Lower leg skin (tissue), 4 donors: ENCODE data around the gene CXCR3. TPM values are rescaled to one million over a fixed set of nuclear protein-coding genes. Genes with fewer than 3 reads are reported as not detected.

Experiments used
- DNase-seq, 2 donors: peaks; one replicate each; pipeline ENCODE4 v3.0.0-alpha.2; 2019; ENCODE audit warnings: low spot score in 2 of 2
- H3K4me3 ChIP-seq: fragments of 200-600 bp; sonication (generic); 2 replicates; pipeline ENCODE4 v1.5.1; 2017; ENCODE audit warnings: mild to moderate bottlenecking, low read depth; ENCODE audit not compliant: poor library complexity, severe bottlenecking
- CTCF ChIP-seq, 3 donors: fragments of 450-650 bp; IDR thresholded peaks; one replicate each; pipeline ENCODE4 v1.5.1; 2016; ENCODE audit warnings: antibody characterized with exemption in 3 of 3, mild to moderate bottlenecking in 3 of 3, moderate library complexity in 2 of 3
- POLR2A ChIP-seq, 2 donors: fragments of 450-650 bp; IDR thresholded peaks; one replicate each; pipeline ENCODE4 v1.6.1; 2016 to 2017; ENCODE audit warnings: antibody characterized with exemption in 2 of 2, mild to moderate bottlenecking in 1 of 2, moderate library complexity in 1 of 2
- WGBS, 2 donors: methylation state at CpG; one replicate each; pipeline ENCODE4 v1.1.5; 2018; 5-methylcytosine and 5-hydroxymethylcytosine counted together
- intact Hi-C: fragments of 100-400 bp; cut with DNase I; formaldehyde crosslinking; loops from one replicate; pipeline ENCODE4 v1.15.0; 2023; ENCODE audit warnings: low total_unique reads
- total RNA-seq, 4 donors: library from RNA; depleted of rRNA; stranded (reverse); fragments of >200 nt; gene quantifications; one replicate each; pipeline ENCODE4 v1.1.0, GENCODE V29; 2016

Gene CXCR3
- total RNA-seq, 4 donors from 2014 or later, result not detected

GRCh38 chrX:71622576-71623450 lies 4.5 kb upstream of the CXCR3 start:
- TF ChIP-seq POLR2A (IDR thresholded peaks at IDR 0.05) (no peak), CTCF (IDR thresholded peaks at IDR 0.05) (no peak)
- H3K4me3 ChIP-seq, result no peak overlapping the region
- intact Hi-C loops, result no loop called here
- peak; percentile 39 to 90 for DNase-seq
- WGBS, 2 donors, result 21 to 40% methylated on average over 4 to 13 of the region's 13 CpGs

- DNase-seq, result no peak
- WGBS, 2 donors, result 76 to 88% methylated on average over 9 of the region's 9 CpGs
- no peak for TF ChIP-seq CTCF (IDR thresholded peaks at IDR 0.05)
- no peak for TF ChIP-seq POLR2A (IDR thresholded peaks at IDR 0.05)
- intact Hi-C loops, result no loop called here
- no peak overlapping the region for H3K4me3 ChIP-seq
Measured at GRCh38 chrX:71622032-71622575, 3.8 kb upstream of the CXCR3 start.

- TF ChIP-seq CTCF (IDR thresholded peaks at IDR 0.05) (no peak), POLR2A (IDR thresholded peaks at IDR 0.05) (no peak)
- no peak for DNase-seq
- no peak overlapping the region for H3K4me3 ChIP-seq
- intact Hi-C loops, result no loop called here
- 24 to 61% methylated on average over 3 to 6 of the region's 6 CpGs for WGBS, 2 donors
Measured at GRCh38 chrX:71621603-71622002, 3.3 kb upstream of the CXCR3 start.

- intact Hi-C loops, result no loop called here
- no peak overlapping the region for H3K4me3 ChIP-seq
- 84 to 91% methylated on average over 1 of the region's 1 CpG for WGBS, 2 donors
- TF ChIP-seq CTCF (IDR thresholded peaks at IDR 0.05) (no peak), POLR2A (IDR thresholded peaks at IDR 0.05) (no peak)
- no peak for DNase-seq
Measured at GRCh38 chrX:71619986-71620385, 1.7 kb upstream of the CXCR3 start.

GRCh38 chrX:71619193-71619592 lies 882 bp upstream of the CXCR3 start:
- no peak for DNase-seq
- 71 to 87% methylated on average over 8 of the region's 8 CpGs for WGBS, 2 donors
- no peak for TF ChIP-seq CTCF (IDR thresholded peaks at IDR 0.05)
- TF ChIP-seq POLR2A (IDR thresholded peaks at IDR 0.05), result no peak
- intact Hi-C loops, result no loop called here
- H3K4me3 ChIP-seq, result no peak overlapping the region
